ENCODE measurements around the gene LTBP3.
"Not testable (repeated sequence)": the region's sequence is repeated elsewhere in the genome, so short reads cannot be mapped to it uniquely, and the experiment has no call there.

Gene LTBP3

DNA sequence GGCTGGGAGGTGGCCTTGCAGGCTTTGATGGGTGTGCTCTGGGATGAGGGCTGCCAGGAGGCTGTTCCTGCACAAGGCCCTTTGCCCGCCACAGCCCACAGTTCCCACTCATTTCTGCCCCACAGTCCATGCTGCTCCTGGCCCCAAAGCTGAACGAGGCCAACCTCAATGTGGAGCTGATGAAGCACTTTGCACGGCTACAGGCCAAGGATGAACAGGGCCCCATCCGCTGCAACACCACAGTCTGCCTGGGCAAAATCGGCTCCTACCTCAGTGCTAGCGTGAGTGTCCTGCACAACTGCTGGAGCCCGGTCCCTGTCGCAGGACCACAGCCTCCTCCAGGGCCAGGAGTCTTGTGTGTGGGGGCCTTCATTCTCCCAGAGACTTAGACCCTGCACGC is 23.1 kb downstream of the LTBP3 start:
- DNase-seq: no peak

- no peak for DNase-seq
Measured at GRCh38 chr11:65532388-65533064, 25.6 kb downstream of the LTBP3 start.

DNA sequence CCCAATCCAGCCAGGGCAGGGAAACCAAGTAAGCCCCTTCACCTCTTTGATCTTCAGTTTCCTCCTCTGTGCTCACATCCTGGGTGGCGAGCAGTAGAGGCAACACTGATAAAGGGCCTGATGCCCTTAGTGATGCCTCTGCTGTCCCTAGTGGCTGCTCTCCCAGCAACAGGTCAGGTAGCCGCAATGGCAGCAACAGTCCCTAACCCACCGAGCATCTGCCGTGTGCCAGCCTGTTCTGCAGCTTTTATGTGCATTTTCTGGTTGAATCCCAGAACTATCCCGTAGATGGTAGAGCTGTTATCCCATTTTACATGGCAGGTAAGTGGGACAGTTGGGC is 28.0 kb downstream of the LTBP3 start:
- no peak for DNase-seq

DNA sequence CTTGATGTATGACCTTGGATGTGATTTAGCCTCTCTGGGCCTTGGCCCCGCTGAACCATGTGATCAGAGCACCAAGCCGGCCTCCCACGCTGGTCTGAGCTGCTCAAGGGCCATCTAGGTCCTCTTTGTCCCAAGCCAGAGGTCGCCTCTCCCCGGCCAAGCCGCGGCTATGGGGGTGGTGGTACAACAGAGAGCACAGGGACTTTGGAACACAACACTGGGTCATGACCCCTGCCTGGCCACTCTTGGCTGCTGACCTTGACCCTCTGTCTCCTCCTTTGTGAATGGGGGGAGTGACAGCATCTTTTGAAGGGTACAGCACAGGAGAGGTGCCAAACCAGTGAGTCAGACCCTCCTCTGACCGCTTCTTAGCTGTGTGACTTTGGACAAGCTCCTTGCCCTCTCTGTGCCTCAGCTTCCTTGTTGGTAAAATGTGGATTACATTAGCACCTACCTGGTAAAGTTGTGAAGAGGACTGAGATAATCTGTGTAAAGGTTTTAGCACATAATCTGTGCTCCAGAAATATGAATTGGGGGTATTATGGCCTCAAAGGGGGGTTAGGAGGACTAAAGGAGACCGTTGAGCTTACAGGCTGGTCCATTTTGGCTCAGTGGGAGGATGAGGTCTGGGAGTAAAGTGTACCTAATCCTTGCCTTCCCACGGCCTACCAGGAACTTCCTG is 28.5 kb downstream of the LTBP3 start:
- DNase-seq: no peak

GRCh38 chr11:65528819-65529350 is 29.3 kb downstream of the LTBP3 start:
- no peak for DNase-seq

GRCh38 chr11:65526744-65527143 is 31.4 kb downstream of the LTBP3 start:
- DNase-seq: no peak

GRCh38 chr11:65525546-65526480 is 32.3 kb downstream of the LTBP3 start:
- no peak for DNase-seq

DNA sequence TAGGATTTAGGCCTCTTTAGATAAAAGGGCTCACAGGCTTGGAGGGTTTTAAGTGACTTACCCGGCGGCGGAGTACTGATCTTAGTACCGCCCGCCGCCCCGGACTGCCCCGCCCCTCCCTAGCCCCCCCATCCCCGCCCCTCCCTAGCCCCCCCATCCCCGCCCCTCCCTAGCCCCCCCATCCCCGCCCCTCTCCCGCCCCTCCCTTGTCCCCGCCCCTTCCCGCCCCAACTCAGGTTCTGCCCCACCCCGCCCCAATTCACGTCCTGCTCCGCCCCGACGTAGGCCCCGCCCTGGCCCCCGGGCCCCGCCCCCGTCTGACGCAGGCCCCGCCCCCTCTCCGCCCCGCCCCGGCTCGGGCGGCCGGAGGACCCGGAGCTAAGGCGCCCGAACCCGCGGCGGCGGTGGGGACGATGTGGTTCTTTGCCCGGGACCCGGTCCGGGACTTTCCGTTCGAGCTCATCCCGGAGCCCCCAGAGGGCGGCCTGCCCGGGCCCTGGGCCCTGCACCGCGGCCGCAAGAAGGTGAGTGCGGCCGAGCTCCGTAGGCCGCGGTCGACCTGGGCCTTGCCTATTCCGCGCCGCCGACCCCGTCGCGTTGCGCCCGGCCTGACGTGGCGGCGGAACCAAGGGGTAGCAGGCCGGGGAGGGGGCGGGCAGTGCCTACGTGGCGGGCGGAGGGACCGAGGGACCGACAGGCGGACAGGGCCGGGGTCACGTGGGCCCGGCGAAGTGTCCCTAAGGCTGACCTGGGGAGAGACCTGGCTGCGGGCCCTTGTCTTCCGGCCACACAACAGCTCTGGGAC is 33.2 kb downstream of the LTBP3 start, which contains the start of gene SCYL1:
SCYL1 (plus strand) TSS at position 343 of the 805 bp plus-strand sequence; CDS start at position 414, 71 bp downstream.
- DNase-seq: peak; percentile 56

DNA sequence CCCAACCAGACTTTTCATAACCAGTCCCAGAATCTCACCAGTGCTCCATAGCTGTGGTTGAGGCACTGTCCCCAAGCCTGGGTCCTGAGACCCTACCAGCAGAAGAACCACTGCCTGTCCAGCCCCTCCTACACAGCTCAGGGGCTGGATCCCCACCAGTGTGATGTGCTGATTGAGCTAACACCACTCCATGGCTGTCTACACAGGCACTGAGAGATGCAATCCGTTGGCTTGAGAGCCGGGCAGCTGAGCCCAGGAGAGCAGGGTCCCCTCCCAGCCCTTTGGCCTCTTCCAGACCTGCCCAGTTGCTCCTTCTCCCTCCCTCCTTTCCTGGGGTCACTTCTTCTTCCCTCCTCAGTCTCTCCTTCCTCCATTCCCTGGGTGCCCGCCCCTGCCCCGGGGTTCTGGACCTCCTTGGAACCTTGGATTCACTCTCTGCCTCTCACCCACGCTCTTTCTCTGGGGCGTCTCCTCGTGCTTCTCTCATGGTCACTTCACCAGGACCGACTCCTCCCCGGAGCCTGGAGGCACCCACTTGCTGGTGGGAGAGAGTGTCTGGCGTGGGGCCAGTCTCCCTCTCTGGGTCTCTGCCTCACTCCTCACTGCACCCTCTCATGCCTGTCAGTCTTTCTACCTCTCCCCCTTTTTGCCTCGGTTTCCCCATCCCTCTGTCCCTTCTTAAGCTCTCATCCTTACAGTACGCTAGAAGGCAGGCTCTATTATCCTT is 34.0 kb downstream of the LTBP3 start:
- DNase-seq: no peak

GRCh38 chr11:65523631-65523968 is 34.6 kb downstream of the LTBP3 start:
- not testable (repeated sequence) for DNase-seq

DNA sequence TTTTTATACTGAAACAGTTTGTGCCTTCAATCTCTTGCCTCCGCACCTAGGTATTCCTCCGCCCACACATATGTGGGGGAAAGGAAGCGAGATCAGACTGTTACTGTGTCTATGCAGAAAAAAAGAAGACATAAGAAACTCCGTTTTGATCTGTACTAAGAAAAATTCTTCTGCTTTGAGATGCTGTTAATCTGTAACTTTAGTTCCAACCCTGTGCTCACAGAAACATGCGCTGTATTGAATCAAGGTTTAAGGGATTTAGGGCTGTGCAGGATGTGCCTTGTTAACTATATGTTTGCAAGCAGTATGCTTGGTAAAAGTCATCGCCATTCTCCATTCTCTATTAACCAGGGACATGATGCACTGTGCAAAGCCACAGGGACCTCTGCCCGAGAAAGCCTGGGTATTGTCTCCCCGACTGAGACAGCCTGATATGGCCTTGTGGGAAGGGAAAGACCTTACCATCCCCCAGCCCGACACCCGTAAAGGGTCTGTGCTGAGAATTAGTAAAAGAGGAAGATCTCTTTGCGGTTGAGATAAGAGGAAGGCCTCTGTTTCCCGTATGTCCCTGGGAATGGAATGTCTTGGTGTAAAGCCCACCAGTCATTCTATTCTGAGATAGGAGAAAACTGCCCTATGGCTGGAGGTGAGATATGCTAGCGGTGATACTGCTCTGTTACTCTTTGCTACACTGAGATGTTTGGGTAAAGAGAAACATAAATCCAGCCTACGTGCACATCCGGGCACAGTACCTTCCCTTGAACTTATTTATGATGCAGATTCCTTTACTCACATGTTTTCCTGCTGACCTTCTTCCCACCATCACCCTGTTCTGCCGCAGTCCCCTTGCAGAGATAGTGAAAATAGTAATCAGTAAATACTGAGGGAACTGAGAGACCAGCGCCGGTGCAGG is 35.2 kb downstream of the LTBP3 start:
- DNase-seq: not testable (repeated sequence)

DNA sequence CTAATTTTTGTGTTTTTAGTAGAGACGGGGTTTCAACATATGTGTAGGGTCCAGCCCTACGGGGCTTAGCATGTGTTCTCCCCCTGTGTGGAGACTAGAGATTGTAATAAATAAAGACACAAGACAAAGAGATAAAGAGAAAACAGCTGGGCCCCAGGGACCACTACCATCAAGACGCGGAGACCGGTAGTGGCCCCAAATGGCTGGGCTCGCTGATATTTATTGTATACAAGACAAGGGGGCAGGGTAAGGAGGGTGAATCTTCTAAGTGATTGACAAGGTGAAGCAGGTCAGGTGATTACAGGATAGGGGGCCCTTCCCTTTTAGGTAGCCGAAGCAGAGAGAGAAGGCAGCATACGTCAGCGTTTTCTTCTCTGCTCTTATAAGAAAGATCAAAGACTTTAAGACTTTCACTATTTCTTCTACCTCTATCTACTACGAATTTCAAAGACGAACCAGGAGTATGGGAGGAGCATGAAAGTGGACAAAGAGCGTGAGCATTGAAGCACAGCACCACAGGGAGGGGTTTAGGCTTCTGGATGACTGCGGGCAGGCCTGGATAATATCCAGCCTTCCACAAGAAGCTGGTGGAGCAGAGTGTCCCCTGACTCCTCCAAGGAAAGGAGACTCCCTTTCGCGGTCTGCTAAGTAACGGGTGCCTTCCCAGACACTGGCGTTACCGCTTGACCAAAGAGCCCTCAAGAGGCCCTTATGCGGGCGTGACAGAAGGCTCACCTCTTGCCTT is 36.2 kb downstream of the LTBP3 start:
- not testable (repeated sequence) for DNase-seq

DNA sequence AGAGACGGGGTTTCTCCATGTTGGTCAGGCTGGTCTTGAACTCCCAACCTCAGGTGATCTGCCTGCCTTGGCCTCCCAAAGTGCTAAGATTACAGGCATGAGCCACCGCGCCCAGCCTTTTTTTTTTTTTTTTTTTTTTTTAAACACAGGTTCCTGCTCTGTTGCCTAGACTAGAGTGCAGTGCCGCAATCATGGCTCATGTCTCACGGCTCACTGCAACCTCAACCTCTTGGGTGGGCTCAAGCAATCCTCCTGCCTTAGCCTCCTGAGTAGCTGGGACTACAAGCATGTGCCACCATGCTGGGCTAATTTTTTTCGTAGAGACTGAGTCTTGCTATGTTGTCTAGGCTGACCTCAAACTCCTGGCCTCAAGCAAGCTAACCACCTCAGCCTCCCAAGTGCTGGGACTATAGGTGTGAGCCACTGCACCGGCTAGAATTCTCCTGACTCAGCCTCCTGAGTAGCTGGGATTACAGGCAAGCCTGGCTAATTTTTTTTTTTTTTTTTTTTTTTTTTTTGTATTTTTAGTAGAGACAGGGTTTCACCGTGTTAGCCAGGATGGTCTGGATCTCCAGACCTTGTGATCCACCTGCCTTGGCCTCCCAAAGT is 39.1 kb downstream of the LTBP3 start:
- not testable (repeated sequence) for DNase-seq

- no peak for DNase-seq
Measured at GRCh38 chr11:65516135-65516968, 41.8 kb downstream of the LTBP3 start.

DNA sequence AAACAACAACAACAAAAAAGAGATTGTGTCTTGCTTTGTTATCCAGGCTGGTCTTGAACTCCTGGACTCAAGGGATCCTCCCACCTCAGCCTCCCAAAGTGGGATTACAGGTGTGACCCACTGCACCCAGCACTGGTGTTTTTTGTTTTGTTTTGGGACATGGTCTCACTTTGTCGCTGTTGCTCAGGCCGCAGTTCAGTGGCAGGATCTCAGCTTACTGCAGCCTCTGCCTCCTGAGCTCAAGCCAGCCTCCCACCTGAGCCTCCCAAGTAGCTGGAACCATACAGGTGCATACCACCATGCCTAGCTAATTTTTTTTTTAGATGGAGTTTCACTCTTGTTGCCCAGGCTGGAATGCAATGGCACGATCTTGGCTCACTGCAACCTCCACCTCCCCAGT is 45.8 kb downstream of the LTBP3 start:
- DNase-seq: not testable (repeated sequence)

GRCh38 chr11:65506772-65507505 is 51.2 kb downstream of the LTBP3 start:
- peak; percentile 68 for DNase-seq

- DNase-seq: no peak
Measured at GRCh38 chr11:65506290-65506771, 51.8 kb downstream of the LTBP3 start.
